Fibroblast of lung (primary cell): ENCODE results near the gene CTNNA2. TPM values are rescaled to one million over a fixed set of nuclear protein-coding genes. Genes with fewer than 3 reads are reported as not detected.

Experiments used
- DNase-seq, 2 donors: peaks; one replicate each; pipeline versions ENCODE4 v3.0.0 to v3.0.0-alpha.2; 2010; ENCODE audit warnings: low read depth in 2 of 2
- H2AFZ ChIP-seq: 2 replicates; pipeline ENCODE4 v1.5.1; 2012; ENCODE audit warnings: low read length, control low read depth, inconsistent platforms
- H3K27ac ChIP-seq: 2 replicates; pipeline ENCODE4 v1.5.1; 2011; ENCODE audit warnings: low read length, control low read depth; ENCODE audit not compliant: insufficient read depth
- H3K27me3 ChIP-seq: 2 replicates; pipeline ENCODE4 v1.5.1; 2011; ENCODE audit warnings: mild to moderate bottlenecking, low read length; ENCODE audit not compliant: control insufficient read depth, insufficient read depth
- H3K36me3 ChIP-seq: 2 replicates; pipeline ENCODE4 v1.5.1; 2011; ENCODE audit warnings: low read length; ENCODE audit not compliant: control insufficient read depth, insufficient read depth
- H3K4me1 ChIP-seq: 2 replicates; pipeline ENCODE4 v1.5.1; 2011; ENCODE audit warnings: low read length; ENCODE audit not compliant: control insufficient read depth, insufficient read depth; ENCODE audit errors: extremely low read depth
- H3K4me2 ChIP-seq: 2 replicates; pipeline ENCODE4 v1.5.1; 2011; ENCODE audit warnings: low read length, control low read depth; ENCODE audit not compliant: insufficient read depth; ENCODE audit errors: extremely low read depth
- H3K4me3 ChIP-seq, 4 experiments: fragments of 200-600 bp in 1 of 4; sonication (generic) in 1 of 4; replicated peaks in 1 of 4; 2 replicates each; pipeline ENCODE4 v1.5.1; 2011 to 2016; ENCODE audit warnings: low read length in 4 of 4, low read depth in 3 of 4, mild to moderate bottlenecking in 3 of 4, control low read depth in 2 of 4, inconsistent platforms in 1 of 4, mixed read lengths in 1 of 4; ENCODE audit not compliant: insufficient read depth in 1 of 4; ENCODE audit errors: control extremely low read depth in 1 of 4
- H3K79me2 ChIP-seq: 2 replicates; pipeline ENCODE4 v1.5.1; 2012; ENCODE audit warnings: mild to moderate bottlenecking, low read length, inconsistent platforms; ENCODE audit not compliant: control insufficient read depth, insufficient read depth
- H3K9ac ChIP-seq: 2 replicates; pipeline ENCODE4 v1.5.1; 2011; ENCODE audit warnings: mild to moderate bottlenecking, low read length, control low read depth; ENCODE audit not compliant: insufficient read depth
- H3K9me3 ChIP-seq: 2 replicates; pipeline ENCODE4 v1.5.1; 2012; ENCODE audit warnings: low read depth, low read length; ENCODE audit not compliant: control insufficient read depth, insufficient read depth
- H4K20me1 ChIP-seq: 2 replicates; pipeline ENCODE4 v1.5.1; 2011; ENCODE audit warnings: low read length; ENCODE audit not compliant: control insufficient read depth, insufficient read depth; ENCODE audit errors: extremely low read depth
- EZH2 ChIP-seq: IDR thresholded peaks from 2 replicates; pipeline ENCODE4 v1.5.1; 2012; ENCODE audit warnings: low read length, control low read depth, mild to moderate bottlenecking; ENCODE audit errors: missing control alignments
- polyA plus RNA-seq, 2 donors: library from polyadenylated mRNA; depleted of rRNA in 1 of 2; stranded (reverse) in 1 of 2; unstranded in 1 of 2; fragments of >200 nt; gene quantifications; 2 replicates each; pipeline ENCODE4 v1.2.1, GENCODE V29; 2011 to 2012; ENCODE audit warnings: missing spikeins in 1 of 2
- total RNA-seq: library from RNA; depleted of rRNA; stranded (reverse); fragments of >200 nt; gene quantifications from 2 replicates; pipeline ENCODE4 v1.2.1, GENCODE V29; 2014
- TF ChIP-seq, protein P1 (sequence below), 2 donors: IDR thresholded peaks in 1 of 2; conservative IDR thresholded peaks in 1 of 2; 1 replicate in 1 of 2; 2 replicates in 1 of 2; pipeline ENCODE4 v1.5.1; 2011 to 2012; ENCODE audit warnings: low read length in 2 of 2, control low read depth in 1 of 2, inconsistent platforms in 1 of 2, low read depth in 1 of 2, mild to moderate bottlenecking in 1 of 2

CTNNA2 gene
- total and polyA plus RNA-seq, 2 donors (not counting 1 experiment from before 2014, with no cell fraction given) = not detected

DNA sequence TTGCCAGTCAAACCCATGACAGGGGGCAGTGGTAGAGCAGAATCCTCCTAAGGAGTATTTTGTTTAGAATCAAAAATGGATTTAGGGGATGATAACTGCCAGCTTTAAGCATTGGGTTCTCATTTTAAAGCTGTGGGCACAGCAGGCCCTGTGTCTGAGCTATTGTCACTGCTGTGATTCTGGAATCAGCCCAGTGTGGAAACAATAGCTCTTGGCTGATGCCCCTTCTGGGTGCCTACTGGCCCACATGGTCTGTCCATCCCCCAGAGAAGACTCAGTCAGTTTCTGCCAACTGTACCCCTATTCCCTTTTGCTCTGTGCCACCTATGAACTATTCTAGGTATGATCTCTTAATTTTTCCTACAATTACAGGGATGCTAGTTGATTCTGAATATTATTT lies 883.4 kb downstream of the CTNNA2 start:
- no peaks in the 10 kb centered on the region for H3K79me2 ChIP-seq
- no peaks in the 10 kb centered on the region for H3K27me3 ChIP-seq
- H3K4me1 ChIP-seq = no peaks in the 10 kb centered on the region
- no peaks in the 10 kb centered on the region for H3K36me3 ChIP-seq
- no peaks in the 10 kb centered on the region for H3K9me3 ChIP-seq
- H3K4me3 ChIP-seq = no peak overlapping the region
- TF ChIP-seq, protein P1, sequence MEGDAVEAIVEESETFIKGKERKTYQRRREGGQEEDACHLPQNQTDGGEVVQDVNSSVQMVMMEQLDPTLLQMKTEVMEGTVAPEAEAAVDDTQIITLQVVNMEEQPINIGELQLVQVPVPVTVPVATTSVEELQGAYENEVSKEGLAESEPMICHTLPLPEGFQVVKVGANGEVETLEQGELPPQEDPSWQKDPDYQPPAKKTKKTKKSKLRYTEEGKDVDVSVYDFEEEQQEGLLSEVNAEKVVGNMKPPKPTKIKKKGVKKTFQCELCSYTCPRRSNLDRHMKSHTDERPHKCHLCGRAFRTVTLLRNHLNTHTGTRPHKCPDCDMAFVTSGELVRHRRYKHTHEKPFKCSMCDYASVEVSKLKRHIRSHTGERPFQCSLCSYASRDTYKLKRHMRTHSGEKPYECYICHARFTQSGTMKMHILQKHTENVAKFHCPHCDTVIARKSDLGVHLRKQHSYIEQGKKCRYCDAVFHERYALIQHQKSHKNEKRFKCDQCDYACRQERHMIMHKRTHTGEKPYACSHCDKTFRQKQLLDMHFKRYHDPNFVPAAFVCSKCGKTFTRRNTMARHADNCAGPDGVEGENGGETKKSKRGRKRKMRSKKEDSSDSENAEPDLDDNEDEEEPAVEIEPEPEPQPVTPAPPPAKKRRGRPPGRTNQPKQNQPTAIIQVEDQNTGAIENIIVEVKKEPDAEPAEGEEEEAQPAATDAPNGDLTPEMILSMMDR (conservative IDR thresholded peaks at IDR 0.05 in 1 of 2, IDR thresholded peaks at IDR 0.05 in 1 of 2; ENCODE audit: low read depth in 1 of 2, low read length in 2 of 2) = no peak
- no peak for TF ChIP-seq EZH2
- H3K27ac ChIP-seq = no peak overlapping the region
- no peak overlapping the region for H2AFZ ChIP-seq
- DNase-seq = no peak
- H4K20me1 ChIP-seq = no peaks in the 10 kb centered on the region
- no peak overlapping the region for H3K4me2 ChIP-seq
- no peak overlapping the region for H3K9ac ChIP-seq

DNA sequence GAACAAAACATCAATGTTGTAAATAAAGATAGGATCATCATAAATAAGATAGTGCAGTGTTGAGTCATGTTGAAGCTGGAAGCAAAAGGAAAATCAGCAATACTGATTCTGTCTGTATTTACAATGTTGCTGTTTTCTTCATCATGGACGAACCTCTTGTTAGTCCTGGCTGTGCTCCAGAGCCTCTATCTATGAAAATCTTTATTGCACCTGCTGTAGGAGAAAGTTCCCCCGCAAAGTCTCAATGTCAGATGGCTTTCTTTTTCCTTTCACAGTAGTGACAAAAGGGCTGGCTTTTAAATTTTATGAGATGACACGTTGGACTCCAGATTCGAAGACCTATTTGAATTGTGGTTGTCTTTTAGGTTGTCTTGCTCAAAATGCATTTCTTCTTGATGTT lies 890.2 kb downstream of the CTNNA2 start:
- H3K9me3 ChIP-seq = no peaks in the 10 kb centered on the region
- no peak overlapping the region for H2AFZ ChIP-seq
- no peaks in the 10 kb centered on the region for H3K36me3 ChIP-seq
- H3K79me2 ChIP-seq = no peaks in the 10 kb centered on the region
- no peak overlapping the region for H3K9ac ChIP-seq
- no peak for TF ChIP-seq EZH2
- TF ChIP-seq, protein P1 (conservative IDR thresholded peaks at IDR 0.05 in 1 of 2, IDR thresholded peaks at IDR 0.05 in 1 of 2; ENCODE audit: low read depth in 1 of 2, low read length in 2 of 2) = no peak
- no peak overlapping the region for H3K4me3 ChIP-seq
- H4K20me1 ChIP-seq = no peaks in the 10 kb centered on the region
- no peaks in the 10 kb centered on the region for H3K27me3 ChIP-seq
- no peak for DNase-seq
- H3K4me1 ChIP-seq = no peaks in the 10 kb centered on the region
- no peak overlapping the region for H3K27ac ChIP-seq
- no peak overlapping the region for H3K4me2 ChIP-seq

DNA sequence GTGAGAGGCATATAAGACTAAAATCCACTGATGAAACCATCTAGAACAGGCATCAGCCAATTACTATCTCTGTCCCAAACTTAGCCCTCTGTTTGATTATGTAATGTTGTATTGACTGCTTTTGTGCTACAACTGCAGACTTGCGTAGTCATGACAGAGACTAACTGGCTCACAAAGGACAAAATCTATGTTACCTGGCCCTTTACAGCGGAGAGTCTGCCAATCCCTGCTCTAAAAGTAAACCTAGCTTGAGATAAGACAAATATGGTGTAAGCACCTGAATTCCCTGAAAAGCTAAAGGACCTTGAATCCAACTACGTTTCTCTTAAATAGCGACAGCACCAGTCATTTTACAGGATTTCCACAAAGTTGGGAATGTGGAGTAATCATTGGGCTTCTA lies 894.5 kb downstream of the CTNNA2 start:
- TF ChIP-seq EZH2 = no peak
- TF ChIP-seq, protein P1 (conservative IDR thresholded peaks at IDR 0.05 in 1 of 2, IDR thresholded peaks at IDR 0.05 in 1 of 2; ENCODE audit: low read depth in 1 of 2, low read length in 2 of 2) = no peak
- Histone ChIP-seq H2AFZ (no peak overlapping the region), H3K4me2 (no peak overlapping the region), H3K36me3 (no peaks in the 10 kb centered on the region), H3K79me2 (no peaks in the 10 kb centered on the region), H3K9ac (no peak overlapping the region), H3K4me3 (no peak overlapping the region), H3K4me1 (no peaks in the 10 kb centered on the region), H4K20me1 (no peaks in the 10 kb centered on the region), H3K27ac (no peak overlapping the region), H3K9me3 (no peaks in the 10 kb centered on the region), H3K27me3 (no peaks in the 10 kb centered on the region)
- no peak for DNase-seq
